ENCODE measurements around the gene RNFT2. TPM values are rescaled to one million over a fixed set of nuclear protein-coding genes. Genes with fewer than 3 reads are reported as not detected.
A peak's percentile ranks its signal among the peaks of the same experiment; 100 is the strongest.
"Not testable (repeated sequence)": the region's sequence is repeated elsewhere in the genome, so short reads cannot be mapped to it uniquely, and the experiment has no call there.

RNFT2 gene
- total RNA-seq, 1 experiment from 2014 or later, result 4.1 TPM

DNA sequence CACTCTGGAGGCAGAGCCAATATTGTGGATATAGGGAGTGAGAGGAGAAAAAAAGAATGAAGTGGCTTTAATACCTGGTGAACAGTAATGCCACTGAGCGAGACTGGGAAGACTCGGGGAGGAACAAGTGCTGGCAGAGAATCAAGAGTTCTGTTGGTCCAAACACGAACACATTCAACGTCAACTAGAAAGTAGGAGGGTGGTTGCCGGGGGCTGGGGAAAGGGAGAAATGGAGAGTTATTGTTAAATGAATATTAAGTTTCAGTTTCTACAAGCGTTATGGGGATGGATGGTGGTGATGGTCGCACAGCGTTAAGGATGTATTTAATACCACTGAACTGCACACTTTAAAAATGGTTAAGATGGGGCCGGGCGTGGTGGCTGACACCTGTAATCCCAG lies 3.0 kb upstream of the RNFT2 start:
- in situ Hi-C loops (cut with HindIII; ENCODE audit: low pct_unique_long_range_greater_than_20kb, low sequenced_read_pairs), result no loop called here
- no peak for DNase-seq (ENCODE audit: low read depth)

DNA sequence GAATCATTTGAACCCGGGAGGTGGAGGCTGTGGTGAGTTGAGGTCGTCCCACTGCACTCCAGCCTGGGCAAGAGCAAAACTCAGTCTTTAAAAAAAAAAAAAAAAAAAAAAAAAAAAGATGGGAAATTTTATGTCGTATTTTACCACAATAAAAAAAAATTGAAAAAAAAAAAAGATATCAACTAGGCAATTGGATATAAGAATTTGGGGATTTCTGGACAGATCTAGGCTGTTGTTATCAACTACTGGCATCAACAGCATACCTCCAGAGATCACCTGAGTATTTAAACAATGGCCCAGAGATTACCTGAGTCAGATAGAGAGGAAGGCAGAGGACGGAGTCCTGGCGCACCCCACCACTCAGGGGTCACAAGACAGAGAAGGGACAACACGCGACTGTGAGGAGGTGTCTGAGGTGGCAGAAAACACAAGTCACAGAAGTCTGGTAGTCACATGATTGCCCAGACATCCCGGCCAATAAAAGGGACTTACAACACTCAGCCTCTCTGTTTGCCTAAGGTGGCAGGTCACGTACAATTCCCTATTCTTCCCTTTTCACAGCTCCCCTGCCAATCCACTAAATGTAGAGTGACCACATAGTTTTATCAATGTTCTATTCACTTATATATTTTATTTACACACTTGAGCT lies 2.0 kb upstream of the RNFT2 start:
- DNase-seq (ENCODE audit: low read depth), result peak; percentile 23
- in situ Hi-C loops (cut with HindIII; ENCODE audit: low pct_unique_long_range_greater_than_20kb, low sequenced_read_pairs), result no loop called here

GRCh38 chr12:116736962-116737773 lies 947 bp upstream of the RNFT2 start:
- in situ Hi-C loops (cut with HindIII; ENCODE audit: low pct_unique_long_range_greater_than_20kb, low sequenced_read_pairs), result no loop called here
- no peak for DNase-seq (ENCODE audit: low read depth)

GRCh38 chr12:116739381-116739887 lies 1.3 kb downstream of the RNFT2 start:
- DNase-seq (ENCODE audit: low read depth), result no peak
- in situ Hi-C loops (cut with HindIII; ENCODE audit: low pct_unique_long_range_greater_than_20kb, low sequenced_read_pairs), result no loop called here

DNA sequence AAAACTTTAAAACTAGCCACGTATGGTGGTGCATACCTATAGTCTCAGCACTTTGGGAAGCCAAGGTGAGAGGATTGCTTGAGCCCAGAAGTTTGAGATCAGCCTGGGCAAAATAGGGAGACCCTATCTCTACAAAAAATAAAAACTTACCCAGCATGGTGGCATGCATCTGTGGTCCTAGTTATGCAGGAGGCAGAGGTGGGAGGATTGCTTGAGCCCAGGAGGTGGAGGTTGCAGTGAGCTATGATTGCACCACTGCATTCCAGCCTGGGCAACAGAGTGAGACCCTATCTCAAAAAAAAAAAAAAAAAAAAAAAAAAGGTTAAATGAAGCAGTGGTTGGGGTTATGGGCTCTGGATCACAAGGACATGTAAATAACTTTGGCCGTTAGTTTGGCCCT lies 4.7 kb downstream of the RNFT2 start:
- in situ Hi-C loops (cut with HindIII; ENCODE audit: low pct_unique_long_range_greater_than_20kb, low sequenced_read_pairs); DNase-seq (ENCODE audit: low read depth): not testable (repeated sequence)

GRCh38 chr12:116744766-116745165 lies 6.7 kb downstream of the RNFT2 start:
- no peak for DNase-seq (ENCODE audit: low read depth)
- in situ Hi-C loops (cut with HindIII; ENCODE audit: low pct_unique_long_range_greater_than_20kb, low sequenced_read_pairs), result no loop called here

- no peak for DNase-seq (ENCODE audit: low read depth)
- in situ Hi-C loops (cut with HindIII; ENCODE audit: low pct_unique_long_range_greater_than_20kb, low sequenced_read_pairs), result no loop called here
These were observed 7.4 kb downstream of the RNFT2 start for GRCh38 chr12:116745554-116745953.

- in situ Hi-C loops (cut with HindIII; ENCODE audit: low pct_unique_long_range_greater_than_20kb, low sequenced_read_pairs), result no loop called here
- DNase-seq (ENCODE audit: low read depth), result no peak
These were observed 11.8 kb downstream of the RNFT2 start for GRCh38 chr12:116749884-116750283.

DNA sequence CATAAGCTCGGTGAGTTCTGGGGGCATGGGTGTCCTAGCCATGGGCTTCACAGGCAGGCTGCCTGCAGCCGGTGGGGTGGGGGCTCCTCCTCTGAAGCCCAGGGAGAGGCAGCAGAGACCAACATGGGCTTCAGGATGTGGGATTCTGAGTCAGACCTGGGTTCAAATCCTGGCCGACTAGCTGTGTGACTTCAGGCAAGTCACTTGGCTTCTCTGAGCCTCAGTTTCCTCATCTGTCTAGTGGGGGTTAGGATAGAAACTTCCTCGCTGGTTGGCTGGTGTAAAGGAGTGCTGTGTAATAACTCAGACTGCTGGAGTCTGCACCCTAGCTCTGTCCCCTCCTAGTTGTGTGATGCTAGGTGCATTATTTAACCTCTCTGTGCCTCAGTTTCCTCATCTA lies 12.2 kb downstream of the RNFT2 start:
- in situ Hi-C loops (cut with HindIII; ENCODE audit: low pct_unique_long_range_greater_than_20kb, low sequenced_read_pairs), result no loop called here
- no peak for DNase-seq (ENCODE audit: low read depth)

GRCh38 chr12:116754097-116754496 lies 16.0 kb downstream of the RNFT2 start:
- in situ Hi-C loops (cut with HindIII; ENCODE audit: low pct_unique_long_range_greater_than_20kb, low sequenced_read_pairs); DNase-seq (ENCODE audit: low read depth): not testable (repeated sequence)

GRCh38 chr12:116754783-116755182 lies 16.7 kb downstream of the RNFT2 start:
- in situ Hi-C loops (cut with HindIII; ENCODE audit: low pct_unique_long_range_greater_than_20kb, low sequenced_read_pairs); DNase-seq (ENCODE audit: low read depth): not testable (repeated sequence)

GRCh38 chr12:116759783-116760621 lies 21.9 kb downstream of the RNFT2 start:
- DNase-seq (ENCODE audit: low read depth), result no peak
- in situ Hi-C loops (cut with HindIII; ENCODE audit: low pct_unique_long_range_greater_than_20kb, low sequenced_read_pairs), result no loop called here

GRCh38 chr12:116760622-116761020 lies 22.5 kb downstream of the RNFT2 start:
- in situ Hi-C loops (cut with HindIII; ENCODE audit: low pct_unique_long_range_greater_than_20kb, low sequenced_read_pairs), result no loop called here

GRCh38 chr12:116761499-116761898 lies 23.4 kb downstream of the RNFT2 start:
- DNase-seq (ENCODE audit: low read depth), result no peak
- in situ Hi-C loops (cut with HindIII; ENCODE audit: low pct_unique_long_range_greater_than_20kb, low sequenced_read_pairs), result no loop called here

More at GRCh38 chr12:116760622-116761020, 22.5 kb downstream of the RNFT2 start:
- DNase-seq (ENCODE audit: low read depth), result no peak

DNA sequence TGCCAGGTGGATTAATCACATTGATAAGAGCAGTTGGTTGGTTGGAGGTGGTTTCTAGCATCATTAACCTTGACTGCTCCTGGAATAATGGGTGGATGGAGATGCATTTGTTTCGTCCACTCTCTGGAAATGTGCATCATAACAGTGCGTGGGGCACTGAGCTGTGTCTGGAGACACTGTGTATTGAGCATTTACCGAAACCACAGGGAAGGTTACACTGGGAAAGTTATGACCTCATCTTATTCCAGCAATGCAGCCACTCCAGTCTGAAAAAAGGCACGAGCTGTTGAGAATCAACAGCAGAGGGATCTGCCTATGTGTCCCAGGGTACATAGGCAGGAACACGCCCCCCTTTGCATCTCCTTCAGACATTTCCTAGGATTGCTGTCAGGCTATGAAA lies 27.2 kb downstream of the RNFT2 start:
- peak; percentile 48 for DNase-seq (ENCODE audit: low read depth)
- in situ Hi-C loops (cut with HindIII; ENCODE audit: low pct_unique_long_range_greater_than_20kb, low sequenced_read_pairs), result no loop called here

DNA sequence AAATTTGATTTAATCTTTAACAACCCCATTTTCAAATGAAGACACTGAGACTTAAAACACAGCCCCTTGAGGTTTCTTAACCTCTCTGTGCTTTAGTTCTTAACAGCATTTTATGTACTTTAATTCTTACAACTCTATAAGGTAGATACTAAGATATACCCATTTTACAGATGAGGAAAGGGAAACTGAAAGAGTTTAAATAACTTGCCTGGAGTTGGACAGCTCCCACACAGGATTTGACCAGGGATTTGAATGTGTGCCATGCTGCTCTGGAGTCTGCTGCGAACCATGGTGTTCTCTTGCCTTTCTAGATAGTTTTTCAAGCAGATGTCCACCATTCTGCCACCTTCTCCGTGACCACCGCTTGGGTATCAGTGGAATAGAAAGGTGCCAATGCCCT lies 28.2 kb downstream of the RNFT2 start:
- in situ Hi-C loops (cut with HindIII; ENCODE audit: low pct_unique_long_range_greater_than_20kb, low sequenced_read_pairs), result no loop called here
- DNase-seq (ENCODE audit: low read depth), result no peak

DNA sequence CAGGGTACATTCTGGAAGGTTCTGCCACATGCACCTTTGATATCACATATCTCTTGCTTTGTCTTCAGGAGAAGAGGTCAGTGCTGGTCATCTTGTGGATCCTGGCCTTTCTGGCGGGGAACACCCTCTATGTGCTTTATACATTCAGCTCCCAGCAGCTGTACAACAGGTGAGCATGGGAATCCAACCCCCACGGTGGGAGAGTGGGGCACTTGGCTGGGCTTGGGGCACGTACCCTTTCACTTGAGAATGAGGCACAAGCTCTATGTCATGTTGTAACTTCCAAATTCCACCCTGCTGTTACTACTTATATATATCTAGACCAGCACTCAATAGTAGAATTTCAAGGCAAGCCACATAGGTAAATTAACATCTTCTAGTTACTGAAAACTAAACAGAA lies 28.6 kb downstream of the RNFT2 start:
- DNase-seq (ENCODE audit: low read depth), result no peak
- in situ Hi-C loops (cut with HindIII; ENCODE audit: low pct_unique_long_range_greater_than_20kb, low sequenced_read_pairs), result no loop called here

- in situ Hi-C loops (cut with HindIII; ENCODE audit: low pct_unique_long_range_greater_than_20kb, low sequenced_read_pairs), result no loop called here
- no peak for DNase-seq (ENCODE audit: low read depth)
These were observed 33.5 kb downstream of the RNFT2 start for GRCh38 chr12:116771651-116772050.

GRCh38 chr12:116773276-116773731 lies 35.2 kb downstream of the RNFT2 start:
- in situ Hi-C loops (cut with HindIII; ENCODE audit: low pct_unique_long_range_greater_than_20kb, low sequenced_read_pairs), result no loop called here
- DNase-seq (ENCODE audit: low read depth), result peak; percentile 10

All from Caki2 (cell line).